Lung (tissue), 12 donors: ENCODE data around the gene ANKRD10. TPM values are rescaled to one million over a fixed set of nuclear protein-coding genes. Genes with fewer than 3 reads are reported as not detected.

Experiments used
- ATAC-seq: fragments of 200-7000 bp; cut with Tn5 transposase; one replicate; pipeline ENCODE4 v1.9.1; 2020; ENCODE audit warnings: moderate number of reproducible peaks; ENCODE audit not compliant: insufficient read depth, low FRiP score
- DNase-seq, 3 donors: peaks; one replicate each; pipeline ENCODE4 v3.0.0-alpha.2; 2013 to 2017
- H3K27ac ChIP-seq, 2 donors: one replicate each; pipeline ENCODE4 v1.5.1; 2013; ENCODE audit warnings: mild to moderate bottlenecking in 2 of 2, moderate library complexity in 2 of 2, control low read depth in 1 of 2, inconsistent platforms in 1 of 2, low read depth in 1 of 2, low read length in 1 of 2
- H3K27me3 ChIP-seq, 3 donors: one replicate each; pipeline ENCODE4 v1.5.1; 2013; ENCODE audit warnings: low read length in 2 of 3; ENCODE audit not compliant: control insufficient read depth in 3 of 3, insufficient read depth in 3 of 3
- H3K36me3 ChIP-seq, 4 donors: one replicate each; pipeline ENCODE4 v1.5.1; 2013; ENCODE audit warnings: low read length in 4 of 4, mild to moderate bottlenecking in 1 of 4, moderate library complexity in 1 of 4; ENCODE audit not compliant: control insufficient read depth in 4 of 4, insufficient read depth in 4 of 4
- H3K4me1 ChIP-seq, 5 donors: one replicate each; pipeline ENCODE4 v1.5.1; 2013; ENCODE audit warnings: low read length in 5 of 5, mild to moderate bottlenecking in 2 of 5, moderate library complexity in 1 of 5; ENCODE audit not compliant: control insufficient read depth in 5 of 5, insufficient read depth in 5 of 5
- H3K4me3 ChIP-seq: one replicate; pipeline ENCODE4 v1.5.1; 2013; ENCODE audit warnings: mild to moderate bottlenecking, control low read depth, moderate library complexity
- H3K9ac ChIP-seq, 2 donors: one replicate each; pipeline ENCODE4 v1.5.1; 2013; ENCODE audit warnings: low read length in 2 of 2, control low read depth in 1 of 2; ENCODE audit not compliant: insufficient read depth in 1 of 2
- H3K9me3 ChIP-seq, 4 donors: one replicate each; pipeline ENCODE4 v1.5.1; 2013; ENCODE audit warnings: low read length in 3 of 4, mild to moderate bottlenecking in 1 of 4, moderate library complexity in 1 of 4; ENCODE audit not compliant: control insufficient read depth in 4 of 4, insufficient read depth in 3 of 4
- CTCF ChIP-seq: IDR thresholded peaks from 2 replicates; pipeline ENCODE4 v1.5.1; 2012; ENCODE audit warnings: mild to moderate bottlenecking; ENCODE audit errors: control extremely low read depth, extremely low read depth
- WGBS, 2 donors: extraction: QIAGEN DNeasy Blood & Tissue Kit; methylation state at CpG; one replicate each; pipeline ENCODE4 v1.1.7; 2013; 5-methylcytosine and 5-hydroxymethylcytosine counted together
- polyA plus RNA-seq, 2 donors: library from polyadenylated mRNA; stranded (reverse); fragments of 200-250 nt; gene quantifications; one replicate each; pipeline ENCODE4 v1.2.1, GENCODE V29; 2013
- total RNA-seq, 2 donors: library from RNA; depleted of rRNA in 1 of 2; stranded (reverse); fragments of >200 nt in 1 of 2; gene quantifications; one replicate each; pipeline ENCODE4 v1.2.1, GENCODE V29; 2014 to 2021
- donor health status: control.
- donor health status: control.
- donor health status: Bipolar disorder and iron deficiency.
- donor health status: healthy.
- donor health status: DM: yes; HTN: yes; CAD: no.

The ANKRD10 gene
- total and polyA plus RNA-seq, 4 donors, result 44.0 to 353 (median 92.3) TPM

- ATAC-seq (no peak), DNase-seq (no peak)
- Histone ChIP-seq H3K9ac (no peak overlapping the region), H3K4me1 (peaks cover 0 to 5% (median 0%) of the 10 kb centered on the region in 5 donors), H3K9me3 (no peaks in the 10 kb centered on the region), H3K4me3 (no peak overlapping the region), H3K27ac (no peak overlapping the region), H3K27me3 (peaks cover 0 to 4% (median 0%) of the 10 kb centered on the region in 3 donors), H3K36me3 (no peaks in the 10 kb centered on the region)
- TF ChIP-seq CTCF, result no peak
- WGBS, 2 donors, result 80 to 81% methylated on average over 4 of the region's 4 CpGs
These were observed 27.5 kb upstream of the ANKRD10 start for GRCh38 chr13:110942248-110942981.

- Histone ChIP-seq H3K4me3 (no peak overlapping the region), H3K9me3 (peaks cover 0 to 5% (median 1%) of the 10 kb centered on the region in 4 donors), H3K4me1 (no peaks in the 10 kb centered on the region), H3K27me3 (no peaks in the 10 kb centered on the region), H3K36me3 (no peaks in the 10 kb centered on the region), H3K27ac (no peak overlapping the region), H3K9ac (no peak overlapping the region)
- whole genome bisulfite sequencing, 2 donors, result 77 to 85% methylated on average over 13 of the region's 13 CpGs
- DNase-seq (no peak), ATAC-seq (no peak)
- TF ChIP-seq CTCF, result no peak
These were observed 24.0 kb upstream of the ANKRD10 start for GRCh38 chr13:110938662-110939421.

- H3K36me3 ChIP-seq, result no peaks in the 10 kb centered on the region
- ATAC-seq (no peak), DNase-seq (no peak)
- H3K9ac ChIP-seq, result no peak overlapping the region
- no peak overlapping the region for H3K4me3 ChIP-seq
- no peaks in the 10 kb centered on the region for H3K4me1 ChIP-seq
- no peak for TF ChIP-seq CTCF
- H3K27me3 ChIP-seq, result no peaks in the 10 kb centered on the region
- no peak overlapping the region for H3K27ac ChIP-seq
- WGBS, 2 donors, result 90 to 92% methylated on average over 23 of the region's 23 CpGs
- peaks cover 0 to 12% (median 7%) of the 10 kb centered on the region in 4 donors for H3K9me3 ChIP-seq
These were observed 22.8 kb upstream of the ANKRD10 start for GRCh38 chr13:110937511-110938285.
